ENCODE results near the gene DDX52. TPM values are rescaled to one million over a fixed set of nuclear protein-coding genes. Genes with fewer than 3 reads are reported as not detected.

DDX52 gene
- total and polyA plus RNA-seq, 2 of the 13 experiments (the other 11 are each of a cell fraction or from before 2014, with no cell fraction given): 8.9 to 36.1 TPM

DNA sequence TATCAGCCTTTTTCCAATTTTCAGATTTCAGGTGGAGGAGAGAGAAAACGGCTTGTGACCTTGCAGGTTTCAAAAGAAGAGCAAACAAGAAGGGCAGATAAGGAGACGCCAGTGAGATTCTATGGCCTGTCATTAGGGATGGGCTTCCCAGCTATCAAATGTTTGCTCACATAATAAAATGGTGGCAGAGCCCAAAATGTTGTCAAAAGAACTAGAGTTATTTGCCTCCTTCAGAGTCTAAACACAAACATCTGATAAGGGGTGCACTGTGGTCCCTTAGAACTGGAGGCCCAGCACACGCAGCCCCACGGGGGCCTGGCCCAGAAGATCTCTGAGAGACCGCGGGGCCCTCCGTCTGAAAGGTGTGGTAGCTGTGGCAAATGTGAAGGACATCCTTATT, 46.1 kb upstream of the DDX52 start (continued):
- TF ChIP-seq PATZ1 (CRISPR knock-in tag; IDR thresholded peaks at IDR 0.05) (peak; percentile 72), ISL2 (CRISPR knock-in tag; IDR thresholded peaks at IDR 0.05) (peak; percentile 86), ZFP91 (CRISPR knock-in tag; IDR thresholded peaks at IDR 0.05; ENCODE audit: borderline replicate concordance) (no peak), HHEX (CRISPR knock-in tag; IDR thresholded peaks at IDR 0.05) (no peak), NFIC (IDR thresholded peaks at IDR 0.05; ENCODE audit: low read length) (0 out of 2 replicates have a peak, but pooled peaks have one; percentile 28), GATA4 (IDR thresholded peaks at IDR 0.05; ENCODE audit: borderline replicate concordance, low read depth) (peak; percentile 71; the same call in 1 of the 2 replicates), NFYC (CRISPR knock-in tag; IDR thresholded peaks at IDR 0.05) (no peak), ATRX (CRISPR knock-in tag; IDR thresholded peaks at IDR 0.05; ENCODE audit: borderline replicate concordance) (no peak), TCF7L2 (IDR thresholded peaks at IDR 0.05; ENCODE audit: low read depth, low read length) (peak; percentile 64; the same call in 1 of the 2 replicates), HDAC6 (IDR thresholded peaks at IDR 0.05; ENCODE audit: low read depth, low read length) (no peak), MTA1 (CRISPR knock-in tag; IDR thresholded peaks at IDR 0.05; ENCODE audit: borderline replicate concordance) (peak; percentile 60; the same call in 1 of the 2 replicates), TBX2 (CRISPR knock-in tag; IDR thresholded peaks at IDR 0.05; ENCODE audit: borderline replicate concordance) (peak; percentile 66), ZBTB21 (CRISPR knock-in tag; IDR thresholded peaks at IDR 0.05) (no peak), SRF (IDR thresholded peaks at IDR 0.05; ENCODE audit: low read depth, low read length) (no peak), MED1 (CRISPR knock-in tag; IDR thresholded peaks at IDR 0.05) (peak; percentile 19; the same call in 1 of the 2 replicates), FOXP1 (IDR thresholded peaks at IDR 0.05) (no peak), FOXP1 (CRISPR knock-in tag; IDR thresholded peaks at IDR 0.05) (peak; percentile 54; the same call in 1 of the 2 replicates), NCOA2 (CRISPR knock-in tag; IDR thresholded peaks at IDR 0.05) (peak; percentile 71; the same call in 1 of the 2 replicates), ZNF781 (CRISPR knock-in tag; IDR thresholded peaks at IDR 0.05; ENCODE audit: borderline replicate concordance, not compliant biosample characterization) (peak; percentile 45), ATF7-NPFF (CRISPR knock-in tag; IDR thresholded peaks at IDR 0.05; ENCODE audit: low read depth) (no peak)
- TF ChIP-seq, protein P1, sequence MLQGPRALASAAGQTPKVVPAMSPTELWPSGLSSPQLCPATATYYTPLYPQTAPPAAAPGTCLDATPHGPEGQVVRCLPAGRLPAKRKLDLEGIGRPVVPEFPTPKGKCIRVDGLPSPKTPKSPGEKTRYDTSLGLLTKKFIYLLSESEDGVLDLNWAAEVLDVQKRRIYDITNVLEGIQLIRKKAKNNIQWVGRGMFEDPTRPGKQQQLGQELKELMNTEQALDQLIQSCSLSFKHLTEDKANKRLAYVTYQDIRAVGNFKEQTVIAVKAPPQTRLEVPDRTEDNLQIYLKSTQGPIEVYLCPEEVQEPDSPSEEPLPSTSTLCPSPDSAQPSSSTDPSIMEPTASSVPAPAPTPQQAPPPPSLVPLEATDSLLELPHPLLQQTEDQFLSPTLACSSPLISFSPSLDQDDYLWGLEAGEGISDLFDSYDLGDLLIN (CRISPR knock-in tag; IDR thresholded peaks at IDR 0.05; ENCODE audit: borderline replicate concordance): no peak
- TF ChIP-seq, protein P2, sequence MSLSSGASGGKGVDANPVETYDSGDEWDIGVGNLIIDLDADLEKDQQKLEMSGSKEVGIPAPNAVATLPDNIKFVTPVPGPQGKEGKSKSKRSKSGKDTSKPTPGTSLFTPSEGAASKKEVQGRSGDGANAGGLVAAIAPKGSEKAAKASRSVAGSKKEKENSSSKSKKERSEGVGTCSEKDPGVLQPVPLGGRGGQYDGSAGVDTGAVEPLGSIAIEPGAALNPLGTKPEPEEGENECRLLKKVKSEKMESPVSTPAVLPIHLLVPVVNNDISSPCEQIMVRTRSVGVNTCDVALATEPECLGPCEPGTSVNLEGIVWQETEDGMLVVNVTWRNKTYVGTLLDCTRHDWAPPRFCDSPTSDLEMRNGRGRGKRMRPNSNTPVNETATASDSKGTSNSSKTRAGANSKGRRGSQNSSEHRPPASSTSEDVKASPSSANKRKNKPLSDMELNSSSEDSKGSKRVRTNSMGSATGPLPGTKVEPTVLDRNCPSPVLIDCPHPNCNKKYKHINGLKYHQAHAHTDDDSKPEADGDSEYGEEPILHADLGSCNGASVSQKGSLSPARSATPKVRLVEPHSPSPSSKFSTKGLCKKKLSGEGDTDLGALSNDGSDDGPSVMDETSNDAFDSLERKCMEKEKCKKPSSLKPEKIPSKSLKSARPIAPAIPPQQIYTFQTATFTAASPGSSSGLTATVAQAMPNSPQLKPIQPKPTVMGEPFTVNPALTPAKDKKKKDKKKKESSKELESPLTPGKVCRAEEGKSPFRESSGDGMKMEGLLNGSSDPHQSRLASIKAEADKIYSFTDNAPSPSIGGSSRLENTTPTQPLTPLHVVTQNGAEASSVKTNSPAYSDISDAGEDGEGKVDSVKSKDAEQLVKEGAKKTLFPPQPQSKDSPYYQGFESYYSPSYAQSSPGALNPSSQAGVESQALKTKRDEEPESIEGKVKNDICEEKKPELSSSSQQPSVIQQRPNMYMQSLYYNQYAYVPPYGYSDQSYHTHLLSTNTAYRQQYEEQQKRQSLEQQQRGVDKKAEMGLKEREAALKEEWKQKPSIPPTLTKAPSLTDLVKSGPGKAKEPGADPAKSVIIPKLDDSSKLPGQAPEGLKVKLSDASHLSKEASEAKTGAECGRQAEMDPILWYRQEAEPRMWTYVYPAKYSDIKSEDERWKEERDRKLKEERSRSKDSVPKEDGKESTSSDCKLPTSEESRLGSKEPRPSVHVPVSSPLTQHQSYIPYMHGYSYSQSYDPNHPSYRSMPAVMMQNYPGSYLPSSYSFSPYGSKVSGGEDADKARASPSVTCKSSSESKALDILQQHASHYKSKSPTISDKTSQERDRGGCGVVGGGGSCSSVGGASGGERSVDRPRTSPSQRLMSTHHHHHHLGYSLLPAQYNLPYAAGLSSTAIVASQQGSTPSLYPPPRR (CRISPR knock-in tag; IDR thresholded peaks at IDR 0.05; ENCODE audit: borderline replicate concordance): peak; percentile 45; the same call in 1 of the 2 replicates

Data from HepG2 (cell line).